Nephron (organoid): ENCODE results near the gene RFT1.
"Not testable (repeated sequence)": the region's sequence is repeated elsewhere in the genome, so short reads cannot be mapped to it uniquely, and the experiment has no call there.

Source experiments
- H3K27ac Mint-ChIP-seq, 3 experiments: 2 replicates each; pipeline ENCODE4 v1.8.0; 2020; ENCODE audit warnings: mixed read lengths in 3 of 3, mild to moderate bottlenecking in 2 of 3, moderate library complexity in 1 of 3
- H3K27me3 Mint-ChIP-seq: 2 replicates; pipeline ENCODE4 v1.8.0; 2021; ENCODE audit warnings: low read depth, mild to moderate bottlenecking, moderate library complexity, mixed read lengths
- H3K36me3 Mint-ChIP-seq: 2 replicates; pipeline ENCODE4 v1.8.0; 2020; ENCODE audit warnings: low read depth, mixed read lengths
- H3K4me1 Mint-ChIP-seq: 2 replicates; pipeline ENCODE4 v1.8.0; 2020; ENCODE audit warnings: mixed read lengths
- H3K4me3 Mint-ChIP-seq, 3 experiments: 2 replicates each; pipeline ENCODE4 v1.8.0; 2020; ENCODE audit warnings: mild to moderate bottlenecking in 3 of 3, mixed read lengths in 3 of 3, moderate library complexity in 2 of 3
- H3K9me3 Mint-ChIP-seq: 2 replicates; pipeline ENCODE4 v1.8.0; 2020; ENCODE audit warnings: mixed read lengths
- CTCF ChIP-seq, 3 experiments: fragments of 200-600 bp; sonication (generic); IDR thresholded peaks; one replicate each; pipeline ENCODE4 v1.5.0; 2021; ENCODE audit warnings: antibody characterized with exemption in 3 of 3; ENCODE audit not compliant: unreplicated experiment in 3 of 3

RFT1 gene

GRCh38 chr3:53062905-53063304 lies 67.3 kb downstream of the RFT1 start:
- Mint-ChIP-seq H3K9me3 (no peaks in the 10 kb centered on the region), H3K4me1 (no peaks in the 10 kb centered on the region), H3K27ac (no peak overlapping the region), H3K27me3 (peaks cover 39% of the 10 kb centered on the region), H3K36me3 (no peaks in the 10 kb centered on the region), H3K4me3 (no peak overlapping the region)
- no peak for TF ChIP-seq CTCF (IDR thresholded peaks at IDR 0.05; ENCODE audit: unreplicated experiment in 3 of 3)

GRCh38 chr3:53056442-53056841 lies 73.8 kb downstream of the RFT1 start:
- Mint-ChIP-seq H3K4me1 (no peaks in the 10 kb centered on the region), H3K27me3 (peaks cover 20% of the 10 kb centered on the region), H3K4me3 (no peak overlapping the region), H3K36me3 (no peaks in the 10 kb centered on the region), H3K9me3 (no peaks in the 10 kb centered on the region), H3K27ac (no peak overlapping the region)
- peak in 2 of 3 experiments; percentile 15 to 19 for TF ChIP-seq CTCF (IDR thresholded peaks at IDR 0.05; ENCODE audit: unreplicated experiment in 3 of 3)

GRCh38 chr3:53054233-53054632 lies 76.0 kb downstream of the RFT1 start:
- H3K9me3 Mint-ChIP-seq, H3K4me1 Mint-ChIP-seq, H3K27ac Mint-ChIP-seq, H3K4me3 Mint-ChIP-seq, H3K36me3 Mint-ChIP-seq: not testable (repeated sequence)
- H3K27me3 Mint-ChIP-seq = peaks cover 23% of the 10 kb centered on the region

- peaks cover 3% of the 10 kb centered on the region for H3K9me3 Mint-ChIP-seq
- TF ChIP-seq CTCF (IDR thresholded peaks at IDR 0.05; ENCODE audit: unreplicated experiment in 3 of 3) = no peak
- H3K4me1 Mint-ChIP-seq = peaks cover 6% of the 10 kb centered on the region
- no peak overlapping the region for H3K27ac Mint-ChIP-seq
- H3K27me3 Mint-ChIP-seq = peaks cover 34% of the 10 kb centered on the region
- no peaks in the 10 kb centered on the region for H3K36me3 Mint-ChIP-seq
- H3K4me3 Mint-ChIP-seq = no peak overlapping the region
Measured at GRCh38 chr3:53051929-53052328, 78.3 kb downstream of the RFT1 start.

- H3K27ac Mint-ChIP-seq = no peak overlapping the region
- H3K27me3 Mint-ChIP-seq = peaks cover 37% of the 10 kb centered on the region
- no peak for TF ChIP-seq CTCF (IDR thresholded peaks at IDR 0.05; ENCODE audit: unreplicated experiment in 3 of 3)
- peaks cover 7% of the 10 kb centered on the region for H3K4me1 Mint-ChIP-seq
- no peaks in the 10 kb centered on the region for H3K36me3 Mint-ChIP-seq
- H3K4me3 Mint-ChIP-seq = peak overlapping the region in 1 of 3 experiments; percentile 54
- peaks cover 3% of the 10 kb centered on the region for H3K9me3 Mint-ChIP-seq
Measured at GRCh38 chr3:53049987-53050386, 80.2 kb downstream of the RFT1 start.

GRCh38 chr3:53046171-53047170 lies 83.8 kb downstream of the RFT1 start:
- Mint-ChIP-seq H3K4me1 (peaks cover 14% of the 10 kb centered on the region), H3K27ac (peak overlapping the region in 2 of 3 experiments; percentile 18 to 21), H3K9me3 (peaks cover 3% of the 10 kb centered on the region), H3K27me3 (peaks cover 60% of the 10 kb centered on the region), H3K36me3 (no peaks in the 10 kb centered on the region), H3K4me3 (peak overlapping the region; percentile 86 to 93 (median 90))
- TF ChIP-seq CTCF (IDR thresholded peaks at IDR 0.05; ENCODE audit: unreplicated experiment in 3 of 3) = peak; percentile 26 to 37 (median 31)
